Measurements from ENCODE around the gene RUBCNL.

RUBCNL gene

DNA sequence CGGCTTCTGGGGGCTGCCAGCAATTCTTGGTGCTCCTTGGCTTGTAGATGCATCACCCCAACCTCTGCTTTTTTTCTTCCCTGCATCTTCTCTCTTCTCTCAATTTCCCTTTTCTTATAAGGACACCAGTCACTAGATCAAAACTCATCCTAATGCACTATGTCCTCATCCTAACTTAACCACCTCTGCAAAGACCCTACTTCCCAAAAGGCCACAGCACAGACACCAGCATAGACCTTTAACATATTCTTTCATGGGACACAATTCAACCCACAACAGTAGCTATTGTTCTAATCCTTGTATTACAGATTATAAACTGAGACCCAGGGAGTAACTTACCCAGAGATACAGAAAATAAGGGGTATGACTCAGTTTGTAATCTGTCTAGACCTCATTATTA is 47.0 kb downstream of the RUBCNL start:
- DNase-seq = no peak

DNA sequence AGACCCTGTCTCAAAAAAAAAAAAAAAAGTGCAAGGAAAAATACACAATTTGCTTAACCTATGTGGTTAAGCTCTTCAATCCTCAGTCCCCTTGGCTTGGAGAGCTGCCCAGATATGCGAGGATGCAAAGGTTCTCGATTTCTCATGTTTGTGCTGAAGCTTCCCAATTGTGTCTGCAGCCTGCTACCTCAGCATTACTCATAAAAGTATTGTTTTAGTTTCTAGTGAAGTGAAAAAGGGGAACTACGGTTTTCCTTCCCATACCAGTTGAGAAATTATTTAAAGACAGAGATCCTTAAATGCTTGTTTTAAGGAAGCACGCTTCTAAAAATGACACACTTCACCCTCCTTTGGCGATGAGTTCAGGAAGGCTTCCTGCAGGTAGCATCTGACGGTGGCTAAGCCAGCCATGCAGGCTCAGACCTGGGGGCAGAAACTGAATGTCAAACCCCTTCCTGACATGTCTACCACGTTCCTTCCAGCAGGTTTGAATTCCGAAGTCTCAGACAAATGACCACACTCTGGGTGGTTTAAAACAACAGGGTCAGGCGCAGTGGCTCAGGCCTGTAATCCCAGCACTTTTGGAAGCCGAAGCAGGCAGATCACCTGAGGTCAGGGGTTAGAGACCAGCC is 47.9 kb downstream of the RUBCNL start:
- DNase-seq = peak; percentile 11

DNA sequence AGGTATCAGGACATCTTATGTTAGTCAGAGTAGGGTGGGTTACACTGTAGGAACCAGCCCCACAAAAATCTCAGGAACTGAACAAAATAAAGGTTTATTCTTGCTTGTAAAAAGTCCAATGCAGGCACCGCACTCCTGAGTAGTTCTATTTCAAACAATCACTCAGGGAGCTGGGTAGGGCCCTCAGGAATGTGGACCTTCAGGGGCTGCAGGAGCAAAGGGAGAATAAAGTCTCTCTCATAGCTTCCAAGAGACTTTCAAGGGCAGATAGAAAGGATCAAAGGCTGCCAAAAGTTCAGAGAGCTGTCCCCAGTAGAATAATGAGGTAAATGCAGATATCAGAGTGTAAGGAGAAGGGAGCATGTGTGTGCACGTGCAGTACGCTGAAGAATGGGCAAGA is 49.4 kb downstream of the RUBCNL start:
- DNase-seq = no peak

DNA sequence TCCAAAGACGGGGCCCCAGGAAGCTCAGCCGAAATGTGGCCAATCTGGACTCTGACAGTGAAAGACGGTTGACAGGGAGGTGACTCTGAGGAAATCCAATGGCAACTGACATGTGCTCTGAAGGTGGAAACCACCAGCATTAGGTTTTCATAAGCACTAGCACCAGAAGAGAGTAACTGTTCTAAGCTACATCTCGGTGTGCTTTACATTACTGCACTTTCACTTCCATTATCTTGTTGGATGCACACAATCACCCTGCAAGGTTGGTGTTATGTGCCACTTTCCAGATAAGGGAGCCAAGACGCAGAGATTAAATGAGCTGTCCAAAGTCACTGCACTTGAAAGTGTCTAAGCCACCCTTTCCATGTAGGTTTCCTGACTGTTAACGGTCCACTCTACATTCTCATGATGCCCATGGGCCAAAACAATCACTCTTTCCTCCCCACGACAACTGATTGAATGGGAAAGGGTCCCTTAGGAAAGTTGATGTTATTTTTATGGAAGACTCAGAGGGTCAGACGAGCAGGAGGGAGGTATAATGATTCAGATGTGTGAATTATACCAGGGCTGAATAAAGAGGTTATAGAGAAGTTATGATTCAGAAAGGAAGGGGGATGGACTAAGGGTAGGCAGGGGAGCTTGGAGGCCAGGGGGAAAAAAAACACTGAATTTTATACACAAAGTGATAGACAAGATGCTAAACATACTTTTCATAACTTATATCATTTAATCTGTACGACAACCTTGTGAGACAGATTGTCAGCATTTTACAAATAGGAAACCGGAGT is 52.8 kb downstream of the RUBCNL start:
- no peak for DNase-seq

DNA sequence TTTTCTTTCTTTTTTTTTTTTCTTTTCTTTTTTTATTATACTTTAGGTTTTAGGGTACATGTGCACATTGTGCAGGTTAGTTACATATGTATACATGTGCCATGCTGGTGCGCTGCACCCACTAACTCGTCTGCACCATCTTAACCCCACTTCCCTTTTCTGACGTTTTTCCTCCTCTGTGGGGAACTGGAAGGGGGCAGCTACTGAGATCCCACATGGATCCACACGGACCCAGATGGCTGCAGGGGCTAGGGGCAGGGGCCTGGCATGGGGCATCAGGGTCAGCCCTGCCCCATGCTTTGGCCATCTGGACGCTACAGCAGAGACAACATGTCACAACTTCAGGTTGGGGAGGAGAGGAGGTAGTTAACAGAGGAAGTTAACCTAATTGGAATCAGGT is 54.3 kb downstream of the RUBCNL start:
- no peak for DNase-seq

DNA sequence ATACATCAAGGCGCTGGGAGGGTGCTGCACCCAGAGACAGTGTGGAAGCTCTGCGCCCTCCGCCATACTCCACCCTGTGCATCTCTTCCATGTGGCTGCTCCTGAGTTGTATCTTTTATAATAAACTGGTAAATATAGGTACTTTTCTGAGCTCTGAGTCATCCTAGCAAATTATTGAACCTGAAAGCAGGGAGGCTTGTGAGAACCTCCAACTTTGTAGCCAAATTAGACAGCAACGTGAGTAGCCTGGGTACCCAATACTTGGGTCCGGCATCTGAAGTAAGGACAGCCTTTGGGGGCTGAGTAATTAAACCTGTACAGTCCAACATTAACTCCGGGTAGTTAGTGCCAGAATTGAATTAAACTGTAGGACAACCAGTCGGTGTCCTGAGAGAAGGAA is 57.4 kb downstream of the RUBCNL start:
- no peak for DNase-seq

DNA sequence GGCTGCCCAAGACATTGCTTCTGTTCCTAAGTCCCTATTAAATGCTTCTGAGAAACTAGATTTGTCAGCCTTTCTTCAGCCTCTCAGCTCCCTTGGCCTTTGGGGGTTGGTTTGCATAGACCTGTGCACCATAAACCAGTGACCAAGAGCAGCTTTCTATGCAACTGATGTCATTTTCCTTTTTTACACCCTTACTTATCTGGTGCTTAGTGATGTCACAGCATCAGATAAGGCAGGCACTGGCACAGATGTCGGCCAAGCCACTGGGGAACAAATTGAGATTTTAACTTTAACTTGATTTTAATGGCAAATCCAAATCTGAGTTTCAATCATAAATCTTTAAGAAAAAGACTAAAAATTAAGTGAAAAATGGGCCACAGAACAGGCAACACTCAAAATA is 59.8 kb downstream of the RUBCNL start:
- no peak for DNase-seq

DNA sequence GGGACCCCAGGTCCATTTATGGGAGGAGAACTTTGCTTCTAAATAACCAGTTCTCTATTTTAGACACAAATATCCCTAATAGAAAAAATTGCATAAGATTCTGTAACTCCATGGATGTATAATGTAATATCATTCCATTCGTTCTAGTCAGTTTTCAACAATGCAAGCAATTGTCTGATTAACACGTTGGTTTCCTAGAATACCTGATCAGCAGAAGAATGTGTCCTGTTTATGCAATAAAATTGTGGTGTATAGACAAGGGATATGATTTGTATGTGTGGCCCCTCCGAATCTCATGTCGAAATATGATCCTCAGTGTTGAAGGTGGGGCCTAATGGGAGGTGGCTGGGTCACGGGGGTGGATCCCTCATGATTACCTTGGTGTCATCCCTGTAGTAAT is 62.1 kb downstream of the RUBCNL start:
- no peak for DNase-seq

DNA sequence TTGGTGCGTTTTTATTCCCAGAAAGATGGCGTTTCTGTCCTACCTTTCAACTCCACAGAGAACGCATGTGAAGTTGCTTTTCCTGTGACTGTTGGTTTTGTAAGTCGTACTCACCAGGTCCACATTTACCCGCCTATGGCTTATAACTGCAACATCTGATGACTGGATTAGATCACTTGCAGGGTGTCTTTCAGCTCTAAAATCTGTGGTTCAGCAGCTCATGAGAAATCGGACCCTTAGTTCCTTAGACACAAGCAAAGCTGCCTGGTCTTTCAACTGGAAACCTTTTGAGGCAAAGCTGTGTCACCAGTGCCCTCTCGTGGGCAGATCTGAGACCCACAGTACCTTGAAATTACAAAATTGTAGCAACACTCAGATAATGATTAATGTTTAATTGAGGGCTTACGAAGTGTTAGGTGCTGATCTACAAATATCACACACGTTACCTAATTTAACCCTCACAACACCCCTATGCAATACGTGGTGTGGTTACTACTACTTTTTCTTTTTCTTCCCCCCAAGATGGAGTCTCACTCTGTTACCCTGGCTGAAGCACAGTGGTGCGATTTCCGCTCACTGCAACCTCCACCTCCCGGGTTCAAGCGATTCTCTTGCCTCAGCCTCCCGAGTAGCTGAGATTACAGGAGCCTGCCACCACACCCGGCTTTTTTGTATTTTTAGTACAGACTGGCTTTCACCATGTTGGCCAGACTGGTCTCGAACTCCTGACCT is 65.4 kb downstream of the RUBCNL start:
- DNase-seq = peak; percentile 63

DNA sequence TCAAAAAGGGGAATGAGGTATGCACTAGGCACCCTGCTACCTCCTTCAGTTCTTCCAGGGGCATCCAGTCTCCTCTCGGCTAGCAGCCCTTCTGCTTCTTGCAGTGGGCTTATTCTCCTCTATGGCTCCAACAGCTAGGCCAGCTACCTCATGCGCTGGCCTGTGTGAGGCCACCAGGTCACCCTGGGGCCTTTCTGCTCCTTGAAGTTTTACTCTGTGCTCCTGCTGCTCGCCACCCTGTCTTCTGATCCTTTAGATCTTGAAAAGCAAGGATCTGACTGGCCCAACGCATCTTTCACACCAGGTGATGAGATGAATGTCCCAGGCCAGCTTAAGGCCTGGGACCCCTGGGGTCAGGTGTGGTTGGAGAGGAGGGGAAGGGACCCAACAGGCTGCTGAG is 66.2 kb downstream of the RUBCNL start:
- no peak for DNase-seq

DNA sequence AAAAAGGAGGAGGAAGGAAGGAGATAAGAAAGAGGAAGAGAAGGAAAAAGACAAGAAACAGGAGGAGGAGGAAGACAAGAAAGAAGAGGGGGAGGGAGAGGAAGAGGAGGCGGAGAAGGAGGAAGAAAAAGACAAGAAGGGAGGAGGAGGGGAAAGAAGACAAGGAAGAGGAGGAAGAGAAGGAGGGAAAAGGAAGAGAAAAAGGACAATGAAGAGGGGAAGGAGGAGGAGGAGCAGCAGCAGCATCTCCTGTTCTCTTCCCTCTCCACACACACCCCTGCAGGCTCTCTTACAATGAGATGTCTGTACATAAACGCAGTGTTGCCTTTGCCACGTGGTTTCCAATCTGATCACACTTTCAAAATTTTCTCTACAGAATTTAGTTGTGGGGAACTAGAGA is 66.6 kb downstream of the RUBCNL start:
- DNase-seq = no peak

DNA sequence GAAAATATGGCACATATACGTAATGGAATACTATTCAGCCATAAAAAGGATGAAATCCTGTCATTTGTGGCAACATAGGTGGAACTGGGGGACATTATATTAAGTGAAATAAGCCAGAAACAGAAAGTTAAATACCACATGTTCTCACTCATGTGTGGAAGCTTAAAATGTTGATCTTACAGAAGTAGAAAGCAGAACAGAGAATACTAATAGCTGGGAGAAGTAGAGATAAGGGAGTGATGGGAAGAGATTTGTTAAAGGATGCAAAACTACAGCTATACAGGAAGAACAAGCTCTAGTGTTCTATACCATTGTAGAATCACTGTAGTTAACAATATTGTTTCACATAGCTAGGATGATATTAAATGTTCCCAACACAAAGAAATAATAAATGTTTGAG is 68.1 kb downstream of the RUBCNL start:
- no peak for DNase-seq

DNA sequence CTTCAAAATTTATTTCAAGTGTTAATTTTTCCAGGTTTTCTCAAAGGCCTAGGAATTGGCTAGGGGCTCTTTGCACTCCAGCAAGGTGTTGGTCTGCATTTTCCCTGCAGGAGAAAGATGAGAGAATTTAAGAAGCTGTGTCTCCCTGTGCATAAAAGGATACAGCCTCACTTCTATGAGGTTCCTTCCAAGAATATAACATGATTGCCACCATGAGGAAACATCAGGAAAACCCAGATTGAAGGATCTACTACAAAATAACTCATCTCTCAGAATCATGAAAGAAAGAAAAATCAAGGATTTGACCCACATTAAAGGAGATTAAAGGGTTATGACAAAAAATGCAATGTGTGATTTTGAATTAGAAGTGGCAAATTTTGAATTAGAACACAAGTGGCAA is 69.9 kb downstream of the RUBCNL start:
- no peak for DNase-seq

DNA sequence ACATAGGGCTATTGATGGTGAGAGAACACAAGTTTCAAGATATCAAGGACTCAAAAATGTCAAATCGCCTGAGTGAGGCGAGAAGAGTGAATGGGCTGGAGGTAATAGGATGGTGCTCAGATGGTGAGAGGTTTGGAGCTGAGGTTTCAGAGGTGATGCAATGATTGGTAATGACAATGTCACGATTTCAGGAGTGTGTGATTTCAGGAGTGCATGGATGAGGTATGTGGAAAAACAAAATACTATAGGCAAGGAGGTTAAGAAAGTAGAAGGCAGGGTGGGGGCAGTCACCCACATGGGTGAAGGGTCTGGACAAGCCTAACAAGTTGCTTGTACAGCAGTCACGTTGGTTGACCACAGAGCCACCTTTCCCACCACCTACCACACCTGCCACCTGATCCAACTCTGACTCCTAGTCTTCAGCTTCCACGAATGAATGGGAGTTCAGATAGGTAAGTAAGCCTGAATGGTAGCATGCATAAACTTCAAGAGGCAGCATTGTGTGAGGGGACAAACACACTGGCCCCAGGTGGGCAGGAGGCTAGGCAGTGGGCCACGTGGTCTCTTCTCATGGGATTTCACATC is 71.5 kb downstream of the RUBCNL start:
- no peak for DNase-seq

DNA sequence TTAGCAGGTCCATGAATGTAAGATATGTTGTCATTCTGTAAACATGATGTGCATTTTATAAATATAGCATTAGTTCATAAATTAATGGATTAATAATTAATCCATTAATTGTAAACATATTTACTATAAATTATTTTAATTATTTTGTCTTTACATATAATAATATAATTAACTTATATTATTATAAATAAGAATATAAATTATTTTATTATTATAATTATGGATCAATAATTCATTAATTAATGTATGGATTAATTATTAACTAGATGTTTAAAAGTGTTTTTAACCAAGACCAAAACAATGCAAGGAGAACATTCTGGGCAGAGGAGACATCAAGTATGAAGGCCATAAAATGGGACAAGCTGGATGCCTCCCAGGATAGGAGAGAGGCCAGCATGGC is 72.0 kb downstream of the RUBCNL start:
- DNase-seq = no peak

DNA sequence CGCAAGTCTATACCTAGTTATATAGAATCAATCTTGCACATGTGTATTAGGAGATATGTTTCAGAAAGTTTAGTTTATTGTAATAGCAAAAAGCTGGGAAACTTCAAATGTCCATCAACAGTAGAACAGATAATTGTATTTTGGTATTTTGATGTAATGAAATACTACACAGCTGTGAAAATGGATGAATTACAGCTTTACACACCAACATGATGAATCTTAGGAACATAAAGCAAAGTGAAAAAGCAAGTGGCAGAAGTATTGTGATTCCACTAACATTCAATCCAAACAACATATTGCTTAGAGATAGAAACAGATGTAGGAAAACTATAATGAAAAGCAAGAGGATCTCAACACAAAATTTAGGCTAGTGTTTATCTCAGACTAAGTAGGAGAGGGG is 72.5 kb downstream of the RUBCNL start:
- no peak for DNase-seq

DNA sequence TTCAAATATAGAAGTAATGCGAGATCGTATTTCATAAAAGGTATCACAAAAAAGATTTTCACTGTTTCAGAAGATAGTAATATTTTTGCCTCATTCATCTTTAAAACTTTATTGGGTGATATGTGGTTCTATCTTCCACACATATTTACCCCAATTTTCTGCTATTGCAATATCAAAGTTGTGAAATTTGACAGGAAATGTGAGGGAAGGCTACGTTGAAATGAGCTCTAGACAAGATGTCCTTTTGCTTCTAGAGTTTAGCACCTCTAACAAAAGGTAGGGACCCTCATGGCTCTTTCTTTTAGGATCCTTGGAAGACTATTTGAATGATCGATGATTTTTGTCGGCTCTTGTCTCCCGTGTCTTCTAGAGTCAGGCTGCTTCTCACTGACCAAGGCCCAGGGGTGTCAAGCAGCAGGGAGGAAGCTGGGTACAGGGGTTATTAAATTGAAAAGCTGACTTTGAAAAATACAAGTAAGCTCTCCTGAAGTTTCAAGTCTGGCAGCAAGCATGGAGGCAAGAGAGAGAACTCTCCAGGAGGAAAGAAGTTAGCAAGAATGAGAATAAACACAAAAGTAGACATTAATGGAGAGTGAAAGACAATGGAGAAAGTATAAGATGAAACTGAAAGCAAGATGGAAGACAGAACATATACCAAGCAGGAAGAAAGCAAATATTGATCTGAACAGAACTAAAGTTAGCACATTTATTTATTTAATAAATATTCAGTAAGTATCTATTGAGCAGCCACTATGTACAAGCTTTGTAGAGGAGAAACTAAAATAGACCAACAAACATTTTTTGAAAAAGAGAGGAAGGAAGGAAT is 73.4 kb downstream of the RUBCNL start:
- no peak for DNase-seq

DNA sequence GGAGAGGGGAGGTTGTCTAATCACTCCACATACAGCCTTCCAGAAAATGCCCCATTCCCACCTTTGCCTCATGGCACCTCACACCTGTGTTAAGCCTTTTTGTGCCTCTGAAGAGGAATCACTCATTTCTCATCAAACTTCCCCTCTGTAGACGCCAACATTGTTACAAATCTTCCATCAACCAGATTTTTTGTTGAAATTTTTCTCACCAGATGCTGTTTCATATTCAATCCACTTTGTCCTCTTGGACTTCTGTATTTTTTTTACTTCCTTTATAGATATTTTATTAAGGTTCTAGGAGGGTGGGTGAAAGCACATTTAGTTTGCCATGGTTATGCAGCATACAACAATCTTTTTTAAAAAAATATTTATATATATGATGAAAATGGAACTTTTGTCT is 74.0 kb downstream of the RUBCNL start:
- DNase-seq = no peak

DNA sequence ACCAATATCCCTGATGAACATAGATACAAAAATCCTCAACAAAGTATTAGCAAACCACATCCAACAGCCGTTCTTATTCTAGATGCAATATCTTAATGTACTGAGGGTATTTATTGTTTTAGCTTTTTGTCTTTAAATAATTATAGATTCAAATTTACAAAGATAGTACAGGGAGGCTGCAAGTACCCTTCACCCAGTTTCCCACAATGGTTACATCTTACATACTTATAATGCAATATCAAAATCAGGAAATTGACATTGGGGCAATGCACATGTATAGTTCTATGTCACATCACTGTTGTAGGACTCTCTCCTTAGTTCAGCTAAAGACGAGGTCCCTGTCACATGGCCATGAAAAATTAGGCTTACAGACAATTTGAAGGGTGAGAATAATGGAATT is 75.8 kb downstream of the RUBCNL start:
- DNase-seq = no peak

DNA sequence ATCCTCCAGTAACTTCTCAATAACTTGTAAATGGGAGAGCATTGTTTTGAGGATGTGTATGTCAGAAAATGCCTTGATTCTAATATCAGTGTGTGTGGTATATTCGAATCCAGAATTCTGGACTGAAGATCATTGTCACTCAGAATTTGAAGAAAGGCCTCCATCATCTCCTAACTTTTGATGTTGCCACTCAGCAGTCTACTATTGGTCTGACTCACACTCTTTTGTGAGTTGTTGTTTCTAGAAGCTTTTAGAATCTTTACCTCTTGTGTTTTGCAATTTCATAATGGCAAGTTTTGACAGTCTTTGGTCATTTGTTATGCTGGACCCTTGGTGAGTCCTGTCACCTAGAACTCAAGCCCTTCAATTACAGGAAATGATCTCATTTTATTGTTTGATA is 77.0 kb downstream of the RUBCNL start:
- DNase-seq = no peak

DNA sequence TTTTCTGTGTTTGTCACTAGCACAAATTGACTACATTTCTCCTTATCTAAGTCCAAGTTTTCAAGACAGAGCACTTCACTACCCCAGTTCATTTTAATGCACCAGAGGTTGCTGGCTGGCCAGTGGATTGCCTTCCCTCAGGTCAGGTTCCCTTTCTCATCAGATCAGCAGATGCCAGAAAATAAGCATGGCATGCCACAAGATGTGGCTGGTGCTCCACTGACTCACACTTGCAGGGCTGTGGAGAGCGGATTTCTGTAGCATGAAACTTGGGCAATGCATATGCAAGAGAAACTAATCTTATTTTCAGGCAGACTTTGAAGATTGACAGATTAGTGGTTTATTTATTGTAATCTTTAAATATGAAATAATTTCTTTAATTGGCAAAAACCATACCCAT is 79.5 kb downstream of the RUBCNL start:
- no peak for DNase-seq

DNA sequence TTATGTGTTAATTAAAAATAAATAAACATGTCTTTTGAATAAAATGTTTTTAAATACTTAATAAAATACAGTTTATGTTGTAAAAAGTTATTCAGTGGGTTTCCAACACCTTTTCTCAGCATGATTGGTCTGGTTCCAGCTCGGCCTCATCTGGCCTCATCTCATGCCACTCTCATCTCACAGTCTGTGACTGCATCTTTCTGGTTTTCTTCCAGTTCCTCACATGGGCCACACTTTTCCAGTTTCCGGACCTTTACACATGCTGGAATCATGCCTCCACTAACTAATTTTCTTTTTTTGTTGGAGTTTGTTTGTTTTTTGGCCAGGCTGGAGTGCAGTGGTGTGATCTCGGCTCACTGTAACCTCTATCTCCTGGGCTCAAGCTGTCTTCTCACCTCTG is 82.5 kb downstream of the RUBCNL start:
- no peak for DNase-seq

All from midbrain (tissue), 1 donor.